ENCODE measurements around the gene CCDC134.

DNA sequence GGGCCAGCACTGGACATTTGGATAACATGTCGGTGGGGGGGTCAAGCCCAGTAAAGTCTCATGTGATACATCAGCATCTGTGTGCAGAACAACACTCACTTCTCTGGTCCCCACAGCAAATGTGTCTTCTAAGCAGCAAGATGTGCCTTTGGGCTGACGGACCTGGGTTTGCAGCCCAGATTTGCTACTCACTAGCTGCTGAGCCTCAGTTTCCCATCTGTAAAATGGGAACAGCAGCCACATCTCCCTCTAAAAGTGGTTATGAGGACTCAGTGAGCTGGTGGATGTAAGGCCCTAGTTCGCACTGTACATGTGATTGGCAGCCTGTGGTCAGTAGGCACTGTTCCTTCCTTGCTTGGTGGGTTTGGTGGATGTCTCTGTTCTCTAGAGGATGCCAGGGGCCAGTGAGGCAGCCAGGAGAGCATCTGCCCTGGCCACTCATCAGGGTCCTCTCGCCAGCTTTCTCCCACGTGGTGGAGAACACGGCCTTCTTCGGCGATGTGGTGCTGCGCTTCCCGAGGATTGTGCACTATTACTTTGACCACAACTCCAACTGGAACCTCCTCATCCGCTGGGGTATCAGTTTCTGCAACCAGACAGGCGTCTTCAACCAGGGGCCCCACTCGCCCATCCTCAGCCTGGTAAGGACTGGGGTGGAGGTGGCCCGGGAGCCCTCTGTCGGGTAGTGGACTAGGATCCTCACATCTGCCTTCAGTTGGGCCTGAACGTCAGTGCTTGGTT lies 12.5 kb downstream of the CCDC134 start:
- no peak for TF ChIP-seq CTCF (IDR thresholded peaks at IDR 0.05)
- TF ChIP-seq POLR2A (IDR thresholded peaks at IDR 0.05) = no peak
